Measurements from ENCODE around the gene EP400.

DNA sequence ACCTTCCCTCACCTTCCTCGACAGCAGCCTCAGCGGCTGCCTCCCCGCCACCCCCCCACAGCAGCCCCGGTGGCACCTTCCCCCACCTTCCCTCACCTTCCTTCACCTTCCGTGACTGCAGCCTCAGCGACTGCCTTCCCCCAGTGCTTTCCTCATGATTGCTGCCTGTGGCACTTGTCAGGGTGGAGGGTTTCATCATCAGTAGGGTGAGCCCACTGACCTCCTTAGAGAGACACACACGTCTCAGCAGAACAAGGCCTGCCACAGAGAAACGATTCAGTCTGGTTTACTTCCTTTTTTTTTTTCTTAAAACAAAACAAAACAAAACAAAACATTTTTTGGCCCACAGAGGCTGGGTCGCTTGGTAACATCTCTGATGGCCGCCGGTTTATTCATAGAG lies 75.0 kb downstream of the EP400 start:
- TF ChIP-seq CTCF (IDR thresholded peaks at IDR 0.05; ENCODE audit: low read length) (no peak), EZH2 (IDR thresholded peaks at IDR 0.05; ENCODE audit: borderline replicate concordance, low read length) (no peak)
